Measurements from ENCODE around the gene TRIM36. TPM values are rescaled to one million over a fixed set of nuclear protein-coding genes. Genes with fewer than 3 reads are reported as not detected.

Gene TRIM36
- total RNA-seq, 4 donors from 2014 or later, result 0.81 to 9.7 (median 2.7) TPM

GRCh38 chr5:115150512-115150911 is 19.2 kb downstream of the TRIM36 start:
- Histone ChIP-seq H3K36me3 (no peaks in the 10 kb centered on the region), H3K27me3 (no peaks in the 10 kb centered on the region), H3K4me3 (no peak overlapping the region), H3K27ac (no peak overlapping the region), H3K9me3 (peaks cover 0 to 25% (median 0%) of the 10 kb centered on the region in 3 donors), H3K4me1 (no peaks in the 10 kb centered on the region)
- WGBS, 2 donors (ENCODE audit: low coverage in 1 of 2), result 75 to 78% methylated on average over 5 of the region's 5 CpGs
- no peak for TF ChIP-seq EP300 (IDR thresholded peaks at IDR 0.05)
- no peak for TF ChIP-seq POLR2AphosphoS5 (IDR thresholded peaks at IDR 0.05)
- TF ChIP-seq CTCF (IDR thresholded peaks at IDR 0.05), result no peak
- no peak for TF ChIP-seq POLR2A (IDR thresholded peaks at IDR 0.05)
- no peak for ATAC-seq

GRCh38 chr5:115147052-115147451 is 22.7 kb downstream of the TRIM36 start:
- H3K36me3 ChIP-seq, result no peaks in the 10 kb centered on the region
- no peak overlapping the region for H3K27ac ChIP-seq
- no peak overlapping the region for H3K4me3 ChIP-seq
- H3K4me1 ChIP-seq, result no peaks in the 10 kb centered on the region
- no peaks in the 10 kb centered on the region for H3K27me3 ChIP-seq
- 81 to 83% methylated on average over 2 to 5 of the region's 5 CpGs for WGBS, 2 donors (ENCODE audit: low coverage in 1 of 2)
- ATAC-seq, result no peak
- no peak for TF ChIP-seq POLR2A (IDR thresholded peaks at IDR 0.05)
- no peak for TF ChIP-seq CTCF (IDR thresholded peaks at IDR 0.05)
- TF ChIP-seq EP300 (IDR thresholded peaks at IDR 0.05), result no peak
- H3K9me3 ChIP-seq, result peaks cover 0 to 8% (median 0%) of the 10 kb centered on the region in 3 donors

GRCh38 chr5:115136294-115136693 is 33.4 kb downstream of the TRIM36 start:
- H3K27ac ChIP-seq, result no peak overlapping the region
- 69 to 74% methylated on average over 2 of the region's 2 CpGs for WGBS, 2 donors (ENCODE audit: low coverage in 1 of 2)
- no peaks in the 10 kb centered on the region for H3K4me1 ChIP-seq
- no peaks in the 10 kb centered on the region for H3K9me3 ChIP-seq
- H3K4me3 ChIP-seq, result no peak overlapping the region
- TF ChIP-seq POLR2A (IDR thresholded peaks at IDR 0.05) (no peak), EP300 (IDR thresholded peaks at IDR 0.05) (no peak), CTCF (IDR thresholded peaks at IDR 0.05) (no peak), POLR2AphosphoS5 (IDR thresholded peaks at IDR 0.05) (no peak)
- H3K36me3 ChIP-seq, result no peaks in the 10 kb centered on the region
- no peak for ATAC-seq
- H3K27me3 ChIP-seq, result no peaks in the 10 kb centered on the region

- TF ChIP-seq CTCF (IDR thresholded peaks at IDR 0.05) (no peak), POLR2A (IDR thresholded peaks at IDR 0.05) (no peak), EP300 (IDR thresholded peaks at IDR 0.05) (no peak), POLR2AphosphoS5 (IDR thresholded peaks at IDR 0.05) (no peak)
- Histone ChIP-seq H3K4me3 (no peak overlapping the region), H3K9me3 (no peaks in the 10 kb centered on the region), H3K36me3 (no peaks in the 10 kb centered on the region), H3K27ac (no peak overlapping the region), H3K27me3 (no peaks in the 10 kb centered on the region), H3K4me1 (no peaks in the 10 kb centered on the region)
- 9 to 39% methylated on average over 2 of the region's 2 CpGs for WGBS, 2 donors (ENCODE audit: low coverage in 1 of 2)
- ATAC-seq, result no peak
Observed at GRCh38 chr5:115132465-115132864, 37.2 kb downstream of the TRIM36 start.

GRCh38 chr5:115126303-115126702 is 43.4 kb downstream of the TRIM36 start:
- Histone ChIP-seq H3K36me3 (no peaks in the 10 kb centered on the region), H3K4me1 (no peaks in the 10 kb centered on the region), H3K27ac (no peak overlapping the region), H3K27me3 (no peaks in the 10 kb centered on the region), H3K4me3 (no peak overlapping the region), H3K9me3 (no peaks in the 10 kb centered on the region)
- ATAC-seq, result no peak
- WGBS, 2 donors (ENCODE audit: low coverage in 1 of 2), result 18 to 44% methylated on average over 5 of the region's 5 CpGs
- TF ChIP-seq CTCF (IDR thresholded peaks at IDR 0.05) (no peak), POLR2AphosphoS5 (IDR thresholded peaks at IDR 0.05) (no peak), POLR2A (IDR thresholded peaks at IDR 0.05) (no peak)
